SU-DHL-6 (cell line): ENCODE measurements around the gene CYTH1.

Source experiments
- CTCF ChIP-seq: fragments of 200-600 bp; sonication (generic); IDR thresholded peaks from one replicate; pipeline ENCODE4 v1.5.1; 2017; ENCODE audit warnings: antibody characterized with exemption, mild to moderate bottlenecking, low read length, moderate library complexity; ENCODE audit not compliant: insufficient read depth, poor library complexity, severe bottlenecking
- EZH2phosphoT487 ChIP-seq: fragments of 200-600 bp; sonication (generic), shearing (Covaris generic); conservative IDR thresholded peaks from 2 replicates; pipeline ENCODE4 v1.6.1; 2018; ENCODE audit warnings: mild to moderate bottlenecking, antibody characterized with exemption, low read length, moderate library complexity, mixed read lengths

DNA sequence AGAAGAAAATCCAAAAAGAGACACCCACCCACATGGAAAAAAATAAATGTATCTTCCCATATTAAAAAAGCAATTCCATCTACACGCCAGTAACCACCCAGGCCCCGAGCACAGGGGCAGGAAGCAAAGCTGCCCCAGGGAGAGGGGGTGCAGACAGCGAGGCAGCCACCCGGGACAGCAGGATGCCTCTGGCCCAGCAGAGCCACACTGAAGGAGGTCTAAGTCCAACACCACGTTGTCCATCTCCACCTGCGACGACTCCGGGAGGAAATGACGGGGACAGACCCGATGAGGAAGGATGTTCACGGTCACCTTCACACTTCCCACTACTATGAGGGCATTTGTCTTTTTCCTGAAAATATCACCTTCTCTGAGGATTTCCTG lies 14.4 kb upstream of the CYTH1 start:
- TF ChIP-seq CTCF = no peak
- no peak for TF ChIP-seq EZH2phosphoT487
